Measurements from ENCODE around the gene ABCA12.

Gene ABCA12

GRCh38 chr2:215098875-215099274, 39.6 kb downstream of the ABCA12 start:
- H3K9ac ChIP-seq (ENCODE audit: low read length), result no peak overlapping the region
- no peak overlapping the region for H3K4me2 ChIP-seq (ENCODE audit: low read depth, low read length)
- H2AFZ ChIP-seq (ENCODE audit: low read length), result no peak overlapping the region
- H3K9me2 ChIP-seq (replicated peaks; ENCODE audit: insufficient read depth, low read length), result no peaks in the 10 kb centered on the region
- no peak for DNase-seq
- H3K4me1 ChIP-seq (ENCODE audit: low read length), result no peaks in the 10 kb centered on the region
- no peaks in the 10 kb centered on the region for H4K20me1 ChIP-seq (ENCODE audit: insufficient read depth, low read length)
- H3K27me3 ChIP-seq (replicated peaks; ENCODE audit: insufficient read depth, low read length), result no peaks in the 10 kb centered on the region
- H3K79me2 ChIP-seq (ENCODE audit: low read length), result no peaks in the 10 kb centered on the region
- TF ChIP-seq, protein P1, sequence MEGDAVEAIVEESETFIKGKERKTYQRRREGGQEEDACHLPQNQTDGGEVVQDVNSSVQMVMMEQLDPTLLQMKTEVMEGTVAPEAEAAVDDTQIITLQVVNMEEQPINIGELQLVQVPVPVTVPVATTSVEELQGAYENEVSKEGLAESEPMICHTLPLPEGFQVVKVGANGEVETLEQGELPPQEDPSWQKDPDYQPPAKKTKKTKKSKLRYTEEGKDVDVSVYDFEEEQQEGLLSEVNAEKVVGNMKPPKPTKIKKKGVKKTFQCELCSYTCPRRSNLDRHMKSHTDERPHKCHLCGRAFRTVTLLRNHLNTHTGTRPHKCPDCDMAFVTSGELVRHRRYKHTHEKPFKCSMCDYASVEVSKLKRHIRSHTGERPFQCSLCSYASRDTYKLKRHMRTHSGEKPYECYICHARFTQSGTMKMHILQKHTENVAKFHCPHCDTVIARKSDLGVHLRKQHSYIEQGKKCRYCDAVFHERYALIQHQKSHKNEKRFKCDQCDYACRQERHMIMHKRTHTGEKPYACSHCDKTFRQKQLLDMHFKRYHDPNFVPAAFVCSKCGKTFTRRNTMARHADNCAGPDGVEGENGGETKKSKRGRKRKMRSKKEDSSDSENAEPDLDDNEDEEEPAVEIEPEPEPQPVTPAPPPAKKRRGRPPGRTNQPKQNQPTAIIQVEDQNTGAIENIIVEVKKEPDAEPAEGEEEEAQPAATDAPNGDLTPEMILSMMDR (IDR thresholded peaks at IDR 0.05; ENCODE audit: low read length), result no peak
- no peak for TF ChIP-seq EZH2 (optimal IDR thresholded peaks at IDR 0.05; ENCODE audit: low read depth, low read length)
- H3K36me3 ChIP-seq (replicated peaks; ENCODE audit: insufficient read depth, low read length), result no peaks in the 10 kb centered on the region
- H3K27ac ChIP-seq (ENCODE audit: low read length), result no peak overlapping the region
- no peaks in the 10 kb centered on the region for H3K9me3 ChIP-seq (replicated peaks; ENCODE audit: insufficient read depth, low read length)
- H3K4me3 ChIP-seq (ENCODE audit: low read length), result no peak overlapping the region
- no peaks in the 10 kb centered on the region for H3F3A ChIP-seq (ENCODE audit: insufficient read depth, low read length)

- H3K4me3 ChIP-seq (ENCODE audit: low read length), result no peak overlapping the region
- H3K9me3 ChIP-seq (replicated peaks; ENCODE audit: insufficient read depth, low read length), result no peaks in the 10 kb centered on the region
- no peaks in the 10 kb centered on the region for H3F3A ChIP-seq (ENCODE audit: insufficient read depth, low read length)
- no peaks in the 10 kb centered on the region for H3K4me1 ChIP-seq (ENCODE audit: low read length)
- H3K27me3 ChIP-seq (replicated peaks; ENCODE audit: insufficient read depth, low read length), result no peaks in the 10 kb centered on the region
- H3K36me3 ChIP-seq (replicated peaks; ENCODE audit: insufficient read depth, low read length), result no peaks in the 10 kb centered on the region
- no peak overlapping the region for H3K27ac ChIP-seq (ENCODE audit: low read length)
- no peak overlapping the region for H3K9ac ChIP-seq (ENCODE audit: low read length)
- H4K20me1 ChIP-seq (ENCODE audit: insufficient read depth, low read length), result no peaks in the 10 kb centered on the region
- H3K9me2 ChIP-seq (replicated peaks; ENCODE audit: insufficient read depth, low read length), result no peaks in the 10 kb centered on the region
- TF ChIP-seq EZH2phosphoT487 (IDR thresholded peaks at IDR 0.05; ENCODE audit: low read length) (no peak), EZH2 (optimal IDR thresholded peaks at IDR 0.05; ENCODE audit: low read depth, low read length) (no peak)
- TF ChIP-seq, protein P1 (IDR thresholded peaks at IDR 0.05; ENCODE audit: low read length), result no peak
- H2AFZ ChIP-seq (ENCODE audit: low read length), result no peak overlapping the region
- no peak overlapping the region for H3K4me2 ChIP-seq (ENCODE audit: low read depth, low read length)
- H3K79me2 ChIP-seq (ENCODE audit: low read length), result no peaks in the 10 kb centered on the region
- DNase-seq, result no peak
Measured at GRCh38 chr2:215084080-215084479, 54.3 kb downstream of the ABCA12 start.

DNA sequence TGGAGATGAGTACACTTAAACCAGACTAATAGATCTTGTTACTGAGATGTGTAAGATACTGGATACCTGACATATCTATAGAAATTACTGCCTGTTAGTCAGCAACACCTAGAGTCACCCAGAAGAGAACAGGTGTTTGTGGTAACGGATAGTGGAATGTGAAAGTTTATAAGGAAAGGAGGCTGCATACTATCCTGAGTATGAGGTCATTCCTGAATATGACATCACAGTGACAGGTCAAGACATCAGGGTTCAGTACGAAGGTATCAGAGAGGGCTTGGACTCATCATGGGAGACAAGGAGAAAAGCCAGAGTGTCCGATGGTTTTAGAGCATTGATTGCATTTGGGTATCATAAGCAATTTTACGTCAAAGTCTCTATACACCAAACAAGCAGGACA, 55.3 kb downstream of the ABCA12 start:
- Histone ChIP-seq H3K4me3 (ENCODE audit: low read length) (no peak overlapping the region), H3K9me3 (replicated peaks; ENCODE audit: insufficient read depth, low read length) (no peaks in the 10 kb centered on the region), H3K9ac (ENCODE audit: low read length) (no peak overlapping the region), H3K4me1 (ENCODE audit: low read length) (no peaks in the 10 kb centered on the region), H3K27me3 (replicated peaks; ENCODE audit: insufficient read depth, low read length) (no peaks in the 10 kb centered on the region), H3K36me3 (replicated peaks; ENCODE audit: insufficient read depth, low read length) (no peaks in the 10 kb centered on the region), H3K79me2 (ENCODE audit: low read length) (no peaks in the 10 kb centered on the region), H2AFZ (ENCODE audit: low read length) (no peak overlapping the region), H3K4me2 (ENCODE audit: low read depth, low read length) (no peak overlapping the region), H4K20me1 (ENCODE audit: insufficient read depth, low read length) (no peaks in the 10 kb centered on the region), H3F3A (ENCODE audit: insufficient read depth, low read length) (no peaks in the 10 kb centered on the region), H3K27ac (ENCODE audit: low read length) (no peak overlapping the region), H3K9me2 (replicated peaks; ENCODE audit: insufficient read depth, low read length) (no peaks in the 10 kb centered on the region)
- DNase-seq, result no peak
- TF ChIP-seq, protein P1 (IDR thresholded peaks at IDR 0.05; ENCODE audit: low read length), result no peak
- no peak for TF ChIP-seq EZH2phosphoT487 (IDR thresholded peaks at IDR 0.05; ENCODE audit: low read length)

All from MM.1S (cell line).